ENCODE measurements around the gene CLMN. TPM values are rescaled to one million over a fixed set of nuclear protein-coding genes. Genes with fewer than 3 reads are reported as not detected.

The CLMN gene
- total RNA-seq, 1 experiment from 2014 or later, result 8.6 TPM

GRCh38 chr14:95300002-95300696 lies 19.6 kb downstream of the CLMN start:
- no TSS peak for BruUV-seq (replicated peaks)

GRCh38 chr14:95299271-95299670 lies 20.4 kb downstream of the CLMN start:
- Histone ChIP-seq H3K27ac (ENCODE audit: low read depth, low read length, poor library complexity, severe bottlenecking) (no peak overlapping the region), H3K9me3 (ENCODE audit: low read depth, low read length, poor library complexity, severe bottlenecking) (no peaks in the 10 kb centered on the region), H3K27me3 (replicated peaks; ENCODE audit: insufficient read depth, low read depth, low read length, poor library complexity) (no peaks in the 10 kb centered on the region), H3K4me3 (ENCODE audit: low read depth, low read length, poor library complexity, severe bottlenecking) (no peak overlapping the region), H3K4me1 (ENCODE audit: insufficient read depth, low read length, poor library complexity, severe bottlenecking) (peaks cover 12% of the 10 kb centered on the region), H3K36me3 (ENCODE audit: insufficient read depth, low read length, poor library complexity, severe bottlenecking) (no peaks in the 10 kb centered on the region)
- TF ChIP-seq EZH2 (IDR thresholded peaks at IDR 0.05; ENCODE audit: borderline replicate concordance, low read depth, low read length, poor library complexity, severe bottlenecking), result no peak
- TF ChIP-seq, protein P1, sequence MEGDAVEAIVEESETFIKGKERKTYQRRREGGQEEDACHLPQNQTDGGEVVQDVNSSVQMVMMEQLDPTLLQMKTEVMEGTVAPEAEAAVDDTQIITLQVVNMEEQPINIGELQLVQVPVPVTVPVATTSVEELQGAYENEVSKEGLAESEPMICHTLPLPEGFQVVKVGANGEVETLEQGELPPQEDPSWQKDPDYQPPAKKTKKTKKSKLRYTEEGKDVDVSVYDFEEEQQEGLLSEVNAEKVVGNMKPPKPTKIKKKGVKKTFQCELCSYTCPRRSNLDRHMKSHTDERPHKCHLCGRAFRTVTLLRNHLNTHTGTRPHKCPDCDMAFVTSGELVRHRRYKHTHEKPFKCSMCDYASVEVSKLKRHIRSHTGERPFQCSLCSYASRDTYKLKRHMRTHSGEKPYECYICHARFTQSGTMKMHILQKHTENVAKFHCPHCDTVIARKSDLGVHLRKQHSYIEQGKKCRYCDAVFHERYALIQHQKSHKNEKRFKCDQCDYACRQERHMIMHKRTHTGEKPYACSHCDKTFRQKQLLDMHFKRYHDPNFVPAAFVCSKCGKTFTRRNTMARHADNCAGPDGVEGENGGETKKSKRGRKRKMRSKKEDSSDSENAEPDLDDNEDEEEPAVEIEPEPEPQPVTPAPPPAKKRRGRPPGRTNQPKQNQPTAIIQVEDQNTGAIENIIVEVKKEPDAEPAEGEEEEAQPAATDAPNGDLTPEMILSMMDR (conservative IDR thresholded peaks at IDR 0.05; ENCODE audit: low read depth, low read length), result no peak
- intact Hi-C loops (cut with micrococcal nuclease; ENCODE audit: unreplicated experiment), result no loop called here
- ChIA-PET POLR2A (ENCODE audit: low non-redundant PET) (no interaction called here), CTCF (no interaction called here)
- DNase-seq (ENCODE audit: low spot score), result no peak
- BruUV-seq (replicated peaks), result no TSS peak

More at GRCh38 chr14:95300002-95300696, 19.6 kb downstream of the CLMN start:
- Histone ChIP-seq H3K27ac (ENCODE audit: low read depth, low read length, poor library complexity, severe bottlenecking) (no peak overlapping the region), H3K9me3 (ENCODE audit: low read depth, low read length, poor library complexity, severe bottlenecking) (no peaks in the 10 kb centered on the region), H3K36me3 (ENCODE audit: insufficient read depth, low read length, poor library complexity, severe bottlenecking) (no peaks in the 10 kb centered on the region), H3K4me3 (ENCODE audit: low read depth, low read length, poor library complexity, severe bottlenecking) (no peak overlapping the region), H3K27me3 (replicated peaks; ENCODE audit: insufficient read depth, low read depth, low read length, poor library complexity) (no peaks in the 10 kb centered on the region), H3K4me1 (ENCODE audit: insufficient read depth, low read length, poor library complexity, severe bottlenecking) (peaks cover 12% of the 10 kb centered on the region)
- intact Hi-C loops (cut with micrococcal nuclease; ENCODE audit: unreplicated experiment), result no loop called here
- CTCF ChIA-PET, result no interaction called here
- no peak for DNase-seq (ENCODE audit: low spot score)
- TF ChIP-seq, protein P1 (conservative IDR thresholded peaks at IDR 0.05; ENCODE audit: low read depth, low read length), result no peak
- TF ChIP-seq EZH2 (IDR thresholded peaks at IDR 0.05; ENCODE audit: borderline replicate concordance, low read depth, low read length, poor library complexity, severe bottlenecking), result no peak
- POLR2A ChIA-PET (ENCODE audit: low non-redundant PET), result no interaction called here

DNA sequence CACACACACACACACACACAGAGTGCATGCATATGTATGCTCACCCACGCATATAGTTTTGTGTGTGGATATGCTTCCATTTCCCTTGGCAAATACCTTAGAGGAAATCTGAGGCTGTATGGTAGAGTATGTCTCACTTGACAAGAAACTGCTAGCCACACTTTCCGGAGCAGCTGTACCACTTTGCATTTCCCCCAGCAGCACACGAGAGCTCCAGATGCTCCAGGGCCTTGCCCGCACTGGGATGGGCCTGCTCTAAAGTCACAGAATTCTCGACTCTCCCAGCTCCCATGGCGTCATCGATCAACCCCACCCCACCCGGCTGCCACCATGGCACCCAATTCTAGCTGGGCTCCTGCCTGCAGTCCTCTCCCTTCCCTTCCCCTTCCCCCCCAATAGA lies 21.9 kb downstream of the CLMN start:
- intact Hi-C loops (cut with micrococcal nuclease; ENCODE audit: unreplicated experiment), result no loop called here
- no peaks in the 10 kb centered on the region for H3K9me3 ChIP-seq (ENCODE audit: low read depth, low read length, poor library complexity, severe bottlenecking)
- TF ChIP-seq, protein P1 (conservative IDR thresholded peaks at IDR 0.05; ENCODE audit: low read depth, low read length), result no peak
- no peak for TF ChIP-seq EZH2 (IDR thresholded peaks at IDR 0.05; ENCODE audit: borderline replicate concordance, low read depth, low read length, poor library complexity, severe bottlenecking)
- BruUV-seq (replicated peaks), result no TSS peak
- no peaks in the 10 kb centered on the region for H3K27me3 ChIP-seq (replicated peaks; ENCODE audit: insufficient read depth, low read depth, low read length, poor library complexity)
- H3K4me3 ChIP-seq (ENCODE audit: low read depth, low read length, poor library complexity, severe bottlenecking), result no peak overlapping the region
- ChIA-PET POLR2A (ENCODE audit: low non-redundant PET) (no interaction called here), CTCF (no interaction called here)
- no peaks in the 10 kb centered on the region for H3K36me3 ChIP-seq (ENCODE audit: insufficient read depth, low read length, poor library complexity, severe bottlenecking)
- H3K4me1 ChIP-seq (ENCODE audit: insufficient read depth, low read length, poor library complexity, severe bottlenecking), result peaks cover 3% of the 10 kb centered on the region
- no peak for DNase-seq (ENCODE audit: low spot score)
- H3K27ac ChIP-seq (ENCODE audit: low read depth, low read length, poor library complexity, severe bottlenecking), result no peak overlapping the region
